Keratinocyte (primary cell): Measurements from ENCODE around the gene VWC2L. TPM values are rescaled to one million over a fixed set of nuclear protein-coding genes. Genes with fewer than 3 reads are reported as not detected.

Experiments
- DNase-seq: peaks from one replicate; pipeline ENCODE4 v3.0.0-alpha.2; 2011; ENCODE audit warnings: low read depth, missing footprints, low spot score
- FAIRE-seq: peaks from 2 replicates; lab custom pipeline; 2011; peaks lifted over from hg19 to GRCh38; lab: Jason Lieb, UNC
- H2AFZ ChIP-seq: 2 replicates; pipeline ENCODE4 v1.6.0; 2012; ENCODE audit warnings: low read length, control low read depth, inconsistent platforms; ENCODE audit not compliant: control insufficient read depth
- H3K27ac ChIP-seq: 2 replicates; pipeline ENCODE4 v1.5.1; 2011; ENCODE audit warnings: low read length; ENCODE audit not compliant: control insufficient read depth, insufficient read depth
- H3K27me3 ChIP-seq: 3 replicates; pipeline ENCODE4 v1.6.0; 2011; ENCODE audit warnings: low read length; ENCODE audit not compliant: control insufficient read depth, insufficient read depth; ENCODE audit errors: extremely low read depth
- H3K36me3 ChIP-seq, 2 experiments: 2 replicates in 1 of 2; 3 replicates in 1 of 2; pipeline ENCODE4 v1.5.1; 2011; ENCODE audit warnings: low read length in 2 of 2, mild to moderate bottlenecking in 1 of 2; ENCODE audit not compliant: control insufficient read depth in 2 of 2, insufficient read depth in 2 of 2; ENCODE audit errors: extremely low read depth in 1 of 2
- H3K4me1 ChIP-seq: 3 replicates; pipeline ENCODE4 v1.5.1; 2011; ENCODE audit warnings: low read length; ENCODE audit not compliant: control insufficient read depth, insufficient read depth; ENCODE audit errors: extremely low read depth
- H3K4me2 ChIP-seq: 3 replicates; pipeline ENCODE4 v1.6.0; 2011; ENCODE audit warnings: low read depth, low read length; ENCODE audit not compliant: control insufficient read depth, insufficient read depth; ENCODE audit errors: extremely low read depth
- H3K4me3 ChIP-seq, 3 experiments: fragments of 200-600 bp in 1 of 3; sonication (generic) in 1 of 3; 2 replicates in 2 of 3; 3 replicates in 1 of 3; pipeline ENCODE4 v1.5.1; 2011 to 2016; ENCODE audit warnings: low read length in 3 of 3, mild to moderate bottlenecking in 3 of 3, control low read depth in 2 of 3, inconsistent platforms in 1 of 3, low read depth in 1 of 3, mixed read lengths in 1 of 3, mixed run types in 1 of 3, moderate library complexity in 1 of 3; ENCODE audit not compliant: control insufficient read depth in 2 of 3, insufficient read depth in 2 of 3; ENCODE audit errors: extremely low read depth in 1 of 3
- H3K79me2 ChIP-seq: 2 replicates; pipeline ENCODE4 v1.6.0; 2012; ENCODE audit warnings: low read length; ENCODE audit not compliant: control insufficient read depth, insufficient read depth
- H3K9ac ChIP-seq: 3 replicates; pipeline ENCODE4 v1.6.0; 2011; ENCODE audit warnings: low read length; ENCODE audit not compliant: control insufficient read depth, insufficient read depth; ENCODE audit errors: extremely low read depth
- H3K9me1 ChIP-seq: 3 replicates; pipeline ENCODE4 v1.6.0; 2011; ENCODE audit warnings: low read length; ENCODE audit not compliant: control insufficient read depth, insufficient read depth; ENCODE audit errors: extremely low read depth
- H3K9me3 ChIP-seq: 2 replicates; pipeline ENCODE4 v1.5.1; 2012; ENCODE audit warnings: low read depth, low read length; ENCODE audit not compliant: control insufficient read depth
- H4K20me1 ChIP-seq: 3 replicates; pipeline ENCODE4 v1.6.0; 2011; ENCODE audit warnings: low read length; ENCODE audit not compliant: control insufficient read depth, insufficient read depth; ENCODE audit errors: extremely low read depth
- EZH2 ChIP-seq: IDR thresholded peaks from one replicate; pipeline ENCODE4 v1.6.1; 2012; ENCODE audit warnings: inconsistent platforms, mild to moderate bottlenecking, low read length, moderate library complexity
- dilution Hi-C: fragments of 300-500 bp; cut with MboI; formaldehyde crosslinking; loops from one replicate; pipeline ENCODE4 v1.7.0; 2020; ENCODE audit warnings: low sequenced_read_pairs; ENCODE audit not compliant: extremely low pct_ligation_motif_present
- polyA plus RNA-seq, 5 experiments: library from polyadenylated mRNA; depleted of rRNA in 3 of 5; stranded (reverse) in 3 of 5; stranded (forward) in 1 of 5; unstranded in 1 of 5; fragments of >200 nt; gene quantifications; 1 replicate in 1 of 5; 2 replicates in 3 of 5; 3 replicates in 1 of 5; pipeline versions ENCODE4 v1.2.1 to v1.2.3, GENCODE V29; 2011 to 2012; ENCODE audit warnings: missing spikeins in 2 of 5, low read depth in 1 of 5, low replicate concordance in 1 of 5
- TF ChIP-seq, protein P1 (sequence below), 3 experiments: IDR thresholded peaks in 1 of 3; conservative IDR thresholded peaks in 1 of 3; optimal IDR thresholded peaks in 1 of 3; 2 replicates in 2 of 3; 3 replicates in 1 of 3; pipeline versions ENCODE3 to v1.5.1; 2011; ENCODE audit warnings: low read length in 3 of 3, mild to moderate bottlenecking in 3 of 3, moderate library complexity in 2 of 3, control low read depth in 1 of 3, inconsistent platforms in 1 of 3; ENCODE audit not compliant: insufficient read depth in 2 of 3; ENCODE audit errors: extremely low read depth in 1 of 3

Gene VWC2L
- polyA plus RNA-seq, 1 donor (not counting 4 experiments of a cell fraction or from before 2014, with no cell fraction given) = not detected

GRCh38 chr2:214393796-214394195 is 17.1 kb upstream of the VWC2L start:
- Histone ChIP-seq H3K9me1 (no peaks in the 10 kb centered on the region), H3K27ac (no peak overlapping the region), H3K9ac (no peak overlapping the region), H3K27me3 (no peaks in the 10 kb centered on the region), H4K20me1 (no peaks in the 10 kb centered on the region), H3K4me3 (no peak overlapping the region), H3K36me3 (no peaks in the 10 kb centered on the region), H3K79me2 (no peaks in the 10 kb centered on the region), H3K4me1 (no peaks in the 10 kb centered on the region), H3K9me3 (no peaks in the 10 kb centered on the region), H3K4me2 (no peak overlapping the region), H2AFZ (no peak overlapping the region)
- dilution Hi-C loops = no loop called here
- FAIRE-seq (no peak), DNase-seq (no peak)
- TF ChIP-seq EZH2 = no peak
- TF ChIP-seq, protein P1, sequence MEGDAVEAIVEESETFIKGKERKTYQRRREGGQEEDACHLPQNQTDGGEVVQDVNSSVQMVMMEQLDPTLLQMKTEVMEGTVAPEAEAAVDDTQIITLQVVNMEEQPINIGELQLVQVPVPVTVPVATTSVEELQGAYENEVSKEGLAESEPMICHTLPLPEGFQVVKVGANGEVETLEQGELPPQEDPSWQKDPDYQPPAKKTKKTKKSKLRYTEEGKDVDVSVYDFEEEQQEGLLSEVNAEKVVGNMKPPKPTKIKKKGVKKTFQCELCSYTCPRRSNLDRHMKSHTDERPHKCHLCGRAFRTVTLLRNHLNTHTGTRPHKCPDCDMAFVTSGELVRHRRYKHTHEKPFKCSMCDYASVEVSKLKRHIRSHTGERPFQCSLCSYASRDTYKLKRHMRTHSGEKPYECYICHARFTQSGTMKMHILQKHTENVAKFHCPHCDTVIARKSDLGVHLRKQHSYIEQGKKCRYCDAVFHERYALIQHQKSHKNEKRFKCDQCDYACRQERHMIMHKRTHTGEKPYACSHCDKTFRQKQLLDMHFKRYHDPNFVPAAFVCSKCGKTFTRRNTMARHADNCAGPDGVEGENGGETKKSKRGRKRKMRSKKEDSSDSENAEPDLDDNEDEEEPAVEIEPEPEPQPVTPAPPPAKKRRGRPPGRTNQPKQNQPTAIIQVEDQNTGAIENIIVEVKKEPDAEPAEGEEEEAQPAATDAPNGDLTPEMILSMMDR (optimal IDR thresholded peaks at IDR 0.05 in 1 of 3, IDR thresholded peaks at IDR 0.05 in 1 of 3, conservative IDR thresholded peaks at IDR 0.05 in 1 of 3; ENCODE audit: extremely low read depth in 1 of 3, insufficient read depth in 2 of 3, low read length in 3 of 3) = no peak

GRCh38 chr2:214395040-214395439 is 15.8 kb upstream of the VWC2L start:
- no peaks in the 10 kb centered on the region for H4K20me1 ChIP-seq
- H3K9me1 ChIP-seq = no peaks in the 10 kb centered on the region
- DNase-seq (no peak), FAIRE-seq (no peak)
- no peaks in the 10 kb centered on the region for H3K9me3 ChIP-seq
- H3K27ac ChIP-seq = no peak overlapping the region
- H3K4me3 ChIP-seq = no peak overlapping the region
- TF ChIP-seq EZH2 = no peak
- TF ChIP-seq, protein P1 (optimal IDR thresholded peaks at IDR 0.05 in 1 of 3, IDR thresholded peaks at IDR 0.05 in 1 of 3, conservative IDR thresholded peaks at IDR 0.05 in 1 of 3; ENCODE audit: extremely low read depth in 1 of 3, insufficient read depth in 2 of 3, low read length in 3 of 3) = no peak
- no peak overlapping the region for H2AFZ ChIP-seq
- no peaks in the 10 kb centered on the region for H3K4me1 ChIP-seq
- no peak overlapping the region for H3K4me2 ChIP-seq
- H3K27me3 ChIP-seq = no peaks in the 10 kb centered on the region
- H3K36me3 ChIP-seq = no peaks in the 10 kb centered on the region
- no peak overlapping the region for H3K9ac ChIP-seq
- H3K79me2 ChIP-seq = no peaks in the 10 kb centered on the region
- dilution Hi-C loops = no loop called here
